ENCODE results near the gene COPZ1.
"Not testable (repeated sequence)": the region's sequence is repeated elsewhere in the genome, so short reads cannot be mapped to it uniquely, and the experiment has no call there.

Gene COPZ1, protein sequence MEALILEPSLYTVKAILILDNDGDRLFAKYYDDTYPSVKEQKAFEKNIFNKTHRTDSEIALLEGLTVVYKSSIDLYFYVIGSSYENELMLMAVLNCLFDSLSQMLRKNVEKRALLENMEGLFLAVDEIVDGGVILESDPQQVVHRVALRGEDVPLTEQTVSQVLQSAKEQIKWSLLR

DNA sequence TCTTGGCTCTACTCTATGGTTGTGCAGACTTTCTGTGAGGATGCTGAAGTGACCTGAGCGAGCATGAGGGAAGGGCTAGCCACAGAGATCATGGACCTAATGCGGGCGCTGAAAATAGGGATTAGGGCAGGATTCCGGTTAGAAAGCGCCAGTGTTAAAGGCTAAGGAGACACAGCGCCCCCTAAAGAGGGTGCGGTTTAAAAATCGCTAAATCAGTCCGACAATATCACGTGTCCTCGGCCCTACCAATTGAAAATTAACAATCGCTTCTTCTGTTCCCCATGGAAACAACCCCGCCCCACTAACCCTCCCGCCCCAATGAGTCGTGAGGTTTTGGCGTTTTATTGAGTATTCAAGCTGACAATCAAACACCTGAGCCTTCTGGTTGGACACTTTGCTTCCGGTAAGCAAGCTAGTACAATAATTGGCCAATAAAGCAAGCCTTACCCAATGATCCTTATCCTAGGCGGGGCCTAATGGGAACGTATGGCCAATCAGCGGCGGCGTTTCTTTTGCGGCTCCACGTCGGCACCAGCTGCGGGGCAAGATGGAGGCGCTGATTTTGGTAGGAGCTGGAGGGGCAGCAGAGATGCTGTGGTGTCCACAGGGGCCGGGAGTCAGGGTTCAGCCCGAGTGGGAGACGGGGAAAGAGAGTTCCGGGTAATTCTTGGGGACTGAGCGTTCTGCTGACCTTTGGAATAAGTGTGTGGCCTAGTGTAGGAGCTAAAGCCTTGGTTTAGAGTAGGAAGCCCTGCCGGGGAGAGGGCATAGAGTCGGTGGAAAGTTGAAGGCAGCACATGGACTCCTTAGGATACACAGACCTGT lies at the start of gene COPZ1:
TSS of gene COPZ1 (plus strand) at position 515 of the 825 bp plus-strand sequence. CDS start at position 548, 33 bp downstream.
- in situ Hi-C loops (cut with MboI; ENCODE audit: low sequenced_read_pairs): no loop called here

DNA sequence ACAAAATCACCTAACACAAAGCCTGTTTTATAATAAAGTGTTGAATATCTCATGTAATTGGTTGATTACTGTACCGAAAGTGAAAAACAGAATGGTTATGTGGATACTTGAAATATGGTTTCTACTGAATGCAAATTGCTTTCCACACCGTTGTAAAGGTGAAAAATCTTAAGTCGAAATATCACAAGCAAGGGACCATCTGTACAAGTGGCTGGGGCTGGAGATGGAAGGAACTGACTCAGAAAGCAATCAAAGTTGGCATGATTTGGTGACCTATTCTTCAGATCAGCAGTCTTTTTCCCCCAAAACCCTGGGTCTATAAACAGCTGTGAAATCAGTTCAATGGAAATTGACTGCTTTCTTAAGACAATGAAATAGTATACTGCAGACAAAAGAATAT lies 48.6 kb upstream of the COPZ1 start:
- in situ Hi-C loops (cut with MboI; ENCODE audit: low sequenced_read_pairs): no loop called here

DNA sequence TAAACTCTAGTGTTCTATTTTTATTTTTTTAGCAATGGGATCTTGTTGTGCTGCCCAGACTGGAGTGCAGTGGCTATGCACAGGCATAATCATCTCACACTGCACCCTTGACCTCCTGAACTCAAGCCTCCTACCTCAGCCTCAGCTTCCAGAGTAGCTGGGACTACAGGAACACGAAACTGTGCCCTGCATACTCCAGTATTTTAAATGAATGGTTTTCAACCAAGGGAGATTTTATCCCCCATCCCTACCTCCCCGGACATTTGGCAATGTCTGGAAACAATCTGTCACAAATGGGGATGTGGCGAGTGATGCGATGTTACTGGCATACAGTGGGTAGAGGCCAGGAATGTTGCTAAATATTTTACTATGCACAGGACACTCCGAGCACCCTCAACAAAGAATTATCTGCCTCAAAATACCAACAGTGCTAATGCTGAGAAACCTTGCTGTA lies 47.1 kb upstream of the COPZ1 start:
- in situ Hi-C loops (cut with MboI; ENCODE audit: low sequenced_read_pairs): no loop called here

DNA sequence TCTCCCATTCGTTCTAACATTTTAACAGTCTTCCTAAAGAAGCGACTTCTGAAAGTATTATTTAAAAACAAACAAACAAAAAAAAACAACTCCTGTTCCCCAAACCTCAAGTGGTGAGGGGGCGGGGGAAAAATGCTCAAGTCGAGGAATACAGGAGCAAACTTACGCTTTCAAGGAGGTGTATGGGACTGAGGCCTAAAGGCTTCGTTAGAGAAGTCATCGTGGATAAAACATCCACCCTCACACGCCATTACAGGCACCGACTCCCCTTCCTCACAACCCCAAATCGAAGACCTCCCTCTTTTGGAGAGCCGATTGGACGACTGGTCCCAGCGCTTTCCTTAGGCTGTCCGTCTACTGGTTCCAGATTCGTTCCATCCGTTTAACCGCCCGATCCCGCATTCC lies 45.7 kb upstream of the COPZ1 start:
- in situ Hi-C loops (cut with MboI; ENCODE audit: low sequenced_read_pairs): no loop called here

DNA sequence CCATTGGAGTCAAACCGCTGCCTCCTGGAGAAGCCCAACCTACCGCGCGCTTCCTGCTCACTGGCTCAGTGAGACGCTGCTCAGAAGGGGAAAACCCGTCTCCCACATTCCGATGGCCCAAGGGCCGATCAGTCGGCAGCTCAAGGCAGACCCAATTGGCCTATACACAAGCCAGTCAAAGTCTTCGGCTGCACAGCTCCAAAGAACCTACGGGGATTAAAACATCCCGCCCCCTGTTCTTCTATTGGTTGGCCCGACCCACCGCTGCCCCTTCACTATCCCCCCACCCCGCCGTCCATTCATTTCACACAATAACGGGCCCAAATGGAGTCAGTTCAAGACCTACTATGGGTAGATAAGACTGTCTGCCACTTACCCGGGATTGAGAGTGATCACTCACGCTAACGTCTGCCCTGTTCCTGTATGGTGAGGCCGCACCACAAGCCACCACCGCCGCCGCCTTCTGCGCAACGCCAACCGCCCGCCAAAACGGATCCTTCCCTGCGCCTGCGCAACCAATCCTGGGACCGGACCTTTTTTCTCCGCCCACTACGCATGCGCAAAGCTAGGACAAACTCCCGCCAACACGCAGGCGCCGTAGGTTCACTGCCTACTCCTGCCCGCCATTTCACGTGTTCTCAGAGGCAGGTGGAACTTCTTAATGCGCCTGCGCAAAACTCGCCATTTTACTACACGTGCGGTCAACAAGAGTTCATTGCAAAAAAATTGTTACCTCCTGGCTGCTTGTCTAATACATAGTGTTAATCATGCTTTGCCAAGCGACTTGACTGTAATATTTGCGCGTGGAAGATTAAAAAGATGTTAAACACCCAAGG lies 45.1 kb upstream of the COPZ1 start, which contains the start of gene CBX5:
TSS of gene CBX5 (minus strand) at position 491 of the 836 bp plus-strand sequence. CDS start 22,472 bp downstream, outside the sequence.
- in situ Hi-C loops (cut with MboI; ENCODE audit: low sequenced_read_pairs): no loop called here

DNA sequence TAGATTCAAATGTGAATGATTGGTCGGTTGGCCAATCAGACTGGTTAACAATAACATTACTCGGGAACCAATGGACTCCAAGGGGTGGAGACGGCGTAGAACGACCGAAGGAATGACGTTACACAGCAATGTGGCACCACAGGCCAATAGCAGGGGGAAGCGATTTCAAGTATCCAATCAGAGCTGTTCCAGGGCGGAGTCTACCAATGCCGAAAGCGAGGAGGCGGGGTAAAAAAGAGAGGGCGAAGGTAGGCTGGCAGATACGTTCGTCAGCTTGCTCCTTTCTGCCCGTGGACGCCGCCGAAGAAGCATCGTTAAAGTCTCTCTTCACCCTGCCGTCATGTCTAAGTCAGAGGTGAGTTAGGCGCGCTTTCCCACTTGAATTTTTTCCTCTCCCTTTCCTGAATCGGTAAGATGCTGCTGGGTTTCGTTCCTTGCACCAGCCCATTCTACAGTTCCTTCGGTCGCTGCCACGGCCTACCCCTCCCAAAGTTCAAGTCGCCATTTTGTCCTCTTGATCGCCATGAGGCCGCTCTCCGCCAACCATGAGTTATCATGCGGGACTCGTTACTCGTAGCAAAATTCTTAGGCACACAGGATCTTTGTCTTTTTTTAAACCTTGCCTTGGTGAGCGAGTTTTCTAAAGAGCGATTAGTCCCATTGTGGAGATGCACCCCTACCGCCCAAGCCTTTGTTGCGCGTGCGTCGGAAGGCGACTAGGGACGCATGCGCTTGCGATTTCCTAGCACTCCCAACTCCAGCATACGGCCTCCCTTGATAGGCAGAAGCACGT lies 44.3 kb upstream of the COPZ1 start, which contains the start of gene HNRNPA1:
TSS of gene HNRNPA1 (plus strand) at position 259 of the 793 bp plus-strand sequence. CDS start at position 341, 82 bp downstream.
- in situ Hi-C loops (cut with MboI; ENCODE audit: low sequenced_read_pairs): no loop called here

DNA sequence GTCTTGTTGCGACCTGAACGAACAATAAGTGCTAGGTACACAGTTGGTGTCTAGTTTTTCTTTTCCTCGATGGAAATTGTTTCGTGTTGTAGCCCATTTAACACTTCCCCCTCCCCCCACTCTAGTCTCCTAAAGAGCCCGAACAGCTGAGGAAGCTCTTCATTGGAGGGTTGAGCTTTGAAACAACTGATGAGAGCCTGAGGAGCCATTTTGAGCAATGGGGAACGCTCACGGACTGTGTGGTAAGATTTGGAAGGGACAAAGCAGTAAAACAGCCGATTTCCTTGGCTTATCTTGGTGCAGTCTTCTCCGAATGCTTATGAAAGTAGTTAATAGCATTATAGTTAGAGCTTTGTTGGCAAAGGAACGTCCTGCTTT lies 43.7 kb upstream of the COPZ1 start:
- in situ Hi-C loops (cut with MboI; ENCODE audit: low sequenced_read_pairs): not testable (repeated sequence)

DNA sequence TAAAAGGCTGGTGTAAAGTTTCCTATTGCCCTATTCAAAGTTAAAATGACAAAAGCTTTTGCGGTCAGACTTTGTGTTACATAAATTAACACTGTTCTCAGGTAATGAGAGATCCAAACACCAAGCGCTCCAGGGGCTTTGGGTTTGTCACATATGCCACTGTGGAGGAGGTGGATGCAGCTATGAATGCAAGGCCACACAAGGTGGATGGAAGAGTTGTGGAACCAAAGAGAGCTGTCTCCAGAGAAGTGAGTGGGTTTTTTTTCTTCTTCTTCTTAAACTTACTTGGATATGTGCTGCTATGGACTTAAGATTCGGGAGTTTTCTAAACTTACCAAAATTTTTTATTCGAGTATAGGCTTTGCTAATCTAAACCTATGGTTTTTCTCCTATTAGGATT lies 43.2 kb upstream of the COPZ1 start:
- in situ Hi-C loops (cut with MboI; ENCODE audit: low sequenced_read_pairs): not testable (repeated sequence)

DNA sequence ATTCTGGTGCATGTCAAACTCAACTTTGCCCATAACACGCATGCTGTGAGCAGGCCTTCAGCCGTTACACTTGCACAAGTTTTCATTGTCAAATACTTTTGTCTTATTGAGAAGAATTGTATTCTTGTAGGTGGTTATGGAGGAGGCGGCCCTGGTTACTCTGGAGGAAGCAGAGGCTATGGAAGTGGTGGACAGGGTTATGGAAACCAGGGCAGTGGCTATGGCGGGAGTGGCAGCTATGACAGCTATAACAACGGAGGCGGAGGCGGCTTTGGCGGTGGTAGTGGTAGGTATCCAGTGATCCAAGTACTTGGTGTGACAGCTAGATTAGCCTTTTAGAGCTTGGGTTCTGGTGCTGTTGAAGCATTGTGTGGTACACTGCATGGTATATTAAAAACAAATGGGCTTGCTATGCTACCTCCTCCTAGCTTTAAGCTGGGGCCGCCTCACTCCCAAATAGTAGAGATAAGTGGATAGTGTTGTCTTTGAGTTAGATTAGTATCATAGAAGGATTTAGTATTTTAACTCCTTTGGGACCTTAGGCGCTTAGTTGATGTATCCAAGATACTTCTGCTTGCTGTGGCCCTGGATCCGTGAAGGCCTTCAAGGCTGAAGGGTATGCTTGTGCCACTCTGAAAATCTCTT lies 41.9 kb upstream of the COPZ1 start:
- in situ Hi-C loops (cut with MboI; ENCODE audit: low sequenced_read_pairs): no loop called here

DNA sequence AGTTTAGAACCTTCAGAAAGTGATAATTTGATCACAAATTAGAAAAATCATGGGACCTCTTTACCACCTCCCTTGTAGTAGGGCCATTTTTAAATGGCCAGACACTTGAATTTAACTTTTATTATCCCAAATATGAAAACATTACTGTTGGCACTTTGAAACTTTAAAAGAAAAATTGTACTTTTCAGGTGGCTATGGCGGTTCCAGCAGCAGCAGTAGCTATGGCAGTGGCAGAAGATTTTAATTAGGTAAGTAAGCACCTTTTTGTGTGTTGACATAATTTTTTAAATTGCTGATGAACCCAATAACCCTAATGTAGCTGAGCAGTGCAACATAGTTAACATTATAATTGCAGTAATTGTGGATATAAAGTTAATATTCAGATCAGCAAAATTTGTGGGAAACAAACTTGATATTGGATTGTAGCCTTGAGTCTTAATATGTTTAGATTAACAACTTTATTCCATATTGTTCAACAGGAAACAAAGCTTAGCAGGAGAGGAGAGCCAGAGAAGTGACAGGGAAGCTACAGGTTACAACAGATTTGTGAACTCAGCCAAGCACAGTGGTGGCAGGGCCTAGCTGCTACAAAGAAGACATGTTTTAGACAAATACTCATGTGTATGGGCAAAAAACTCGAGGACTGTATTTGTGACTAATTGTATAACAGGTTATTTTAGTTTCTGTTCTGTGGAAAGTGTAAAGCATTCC lies 40.7 kb upstream of the COPZ1 start:
- in situ Hi-C loops (cut with MboI; ENCODE audit: low sequenced_read_pairs): not testable (repeated sequence)

DNA sequence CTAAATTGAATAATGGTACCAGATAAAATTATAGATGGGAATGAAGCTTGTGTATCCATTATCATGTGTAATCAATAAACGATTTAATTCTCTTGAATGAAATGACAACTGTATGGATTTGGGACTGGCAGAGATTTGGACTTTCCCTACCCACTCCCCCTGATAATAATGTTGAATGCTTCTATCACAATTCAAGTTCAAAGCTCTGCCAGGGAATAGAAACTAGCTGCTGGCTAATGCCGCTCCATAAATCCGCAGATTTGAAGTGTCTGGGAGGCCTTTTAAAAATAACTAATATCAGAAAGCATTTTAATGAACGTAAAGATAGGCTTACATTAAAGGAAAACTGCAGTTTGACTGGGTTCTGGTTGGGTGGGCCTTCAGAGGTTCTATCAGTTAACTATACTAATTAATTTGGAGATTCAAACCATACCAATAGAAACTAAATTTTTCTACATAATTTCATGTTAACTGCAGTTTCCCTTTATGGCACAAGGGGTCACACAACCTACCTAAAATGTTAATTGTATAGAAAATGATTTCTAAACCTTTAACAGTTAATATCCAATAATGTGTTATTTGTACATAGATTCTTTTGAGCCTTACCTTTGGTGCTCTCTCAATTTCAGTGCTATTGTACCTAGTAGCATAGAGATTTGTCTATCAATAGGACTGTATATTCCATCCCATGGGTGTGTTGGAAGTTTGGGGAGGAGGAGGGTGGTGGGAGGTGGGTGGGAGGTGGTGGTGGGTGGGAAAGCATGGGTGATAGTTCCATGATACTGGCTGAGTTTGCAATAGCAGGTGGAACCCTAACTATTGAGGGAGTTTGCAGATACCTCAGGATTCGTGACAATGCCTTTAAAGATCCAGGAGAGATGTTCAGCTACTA lies 39.5 kb upstream of the COPZ1 start:
- in situ Hi-C loops (cut with MboI; ENCODE audit: low sequenced_read_pairs): no loop called here

DNA sequence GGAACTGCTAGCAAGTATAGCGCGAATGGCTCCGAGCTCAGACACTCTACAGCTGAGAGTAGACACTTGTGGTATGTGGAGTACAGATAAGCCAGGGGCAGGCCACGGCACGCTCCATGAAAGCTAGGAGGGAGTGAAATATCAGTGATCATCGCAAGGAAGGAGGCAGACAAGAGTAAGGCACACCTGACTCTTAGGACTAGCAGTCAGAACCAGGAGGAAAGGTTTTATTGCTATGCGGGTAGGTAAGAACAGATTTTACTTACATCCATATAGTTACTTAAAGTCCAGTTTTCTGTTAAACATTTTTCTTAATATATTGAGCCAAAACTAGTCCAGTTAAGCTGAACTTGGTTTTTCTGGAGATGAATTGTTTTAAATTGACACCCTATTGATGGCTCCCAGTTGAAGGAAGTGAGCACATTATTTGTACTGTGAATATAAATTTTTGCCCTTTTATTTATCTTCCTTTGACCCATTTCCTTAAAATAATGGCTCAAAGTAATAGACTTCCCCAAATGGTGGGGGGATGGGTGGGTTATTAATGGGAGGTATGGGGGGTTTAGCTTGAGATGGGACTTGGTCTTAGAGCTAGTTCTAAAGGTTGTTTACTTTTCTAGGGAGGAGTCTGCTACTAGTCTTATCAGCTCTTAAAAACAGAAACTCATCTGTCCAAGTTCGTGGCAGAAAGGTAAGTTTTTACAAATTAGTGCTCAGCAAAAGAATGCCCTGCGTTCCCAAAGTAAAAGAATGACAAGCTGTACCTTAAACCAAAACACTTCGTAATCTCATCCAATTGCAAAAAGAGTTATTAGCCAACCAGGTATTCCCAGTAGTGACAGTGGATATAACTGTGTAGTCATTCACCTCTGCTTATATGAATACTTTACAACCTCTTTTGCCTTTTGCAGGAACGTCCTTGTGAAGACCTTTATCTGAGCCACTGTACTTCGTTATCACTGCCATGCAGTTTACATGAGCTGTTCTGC lies 38.6 kb upstream of the COPZ1 start:
- in situ Hi-C loops (cut with MboI; ENCODE audit: low sequenced_read_pairs): no loop called here

DNA sequence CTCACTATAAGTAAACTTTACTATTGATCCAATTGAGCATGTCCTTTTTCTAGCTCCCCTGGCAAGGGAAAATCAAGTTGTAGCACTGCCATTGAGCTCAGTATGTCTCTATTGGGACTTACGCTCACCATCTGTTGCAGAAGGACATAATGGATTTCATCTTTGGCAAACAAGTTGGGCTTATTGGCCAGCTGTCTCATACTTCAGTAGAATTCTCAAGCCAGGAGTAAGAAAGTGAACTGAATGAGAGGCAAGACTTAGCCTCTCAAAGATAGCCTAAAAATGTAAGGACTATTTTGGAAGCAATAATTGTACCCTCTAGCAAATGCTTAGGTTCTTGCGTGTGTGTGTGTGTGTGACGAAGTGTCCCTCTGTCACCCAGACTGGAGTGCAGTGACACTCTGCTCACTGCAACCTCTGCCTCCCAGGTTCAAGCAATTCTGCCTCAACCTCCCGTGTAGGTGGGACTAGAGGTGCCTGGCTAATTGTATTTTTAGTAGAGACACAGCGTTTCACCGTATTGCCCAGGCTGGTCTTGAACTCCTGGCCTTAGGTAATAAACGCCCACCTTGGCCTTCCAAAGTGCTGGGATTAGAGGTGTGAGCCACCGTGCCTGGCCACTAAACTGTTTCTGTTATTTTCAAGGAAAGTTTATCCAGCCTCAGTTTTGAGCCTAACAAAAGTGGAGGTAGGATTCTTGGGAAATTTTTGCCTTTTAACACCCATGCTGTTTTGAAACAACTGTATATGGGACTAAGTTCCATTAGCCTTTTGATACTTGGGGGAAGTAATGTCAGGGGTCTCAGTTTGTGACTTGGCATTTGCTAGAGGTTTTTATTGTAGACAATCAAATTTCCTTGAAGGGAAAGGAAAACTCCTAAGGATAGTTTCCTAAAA lies 37.4 kb upstream of the COPZ1 start:
- in situ Hi-C loops (cut with MboI; ENCODE audit: low sequenced_read_pairs): no loop called here

DNA sequence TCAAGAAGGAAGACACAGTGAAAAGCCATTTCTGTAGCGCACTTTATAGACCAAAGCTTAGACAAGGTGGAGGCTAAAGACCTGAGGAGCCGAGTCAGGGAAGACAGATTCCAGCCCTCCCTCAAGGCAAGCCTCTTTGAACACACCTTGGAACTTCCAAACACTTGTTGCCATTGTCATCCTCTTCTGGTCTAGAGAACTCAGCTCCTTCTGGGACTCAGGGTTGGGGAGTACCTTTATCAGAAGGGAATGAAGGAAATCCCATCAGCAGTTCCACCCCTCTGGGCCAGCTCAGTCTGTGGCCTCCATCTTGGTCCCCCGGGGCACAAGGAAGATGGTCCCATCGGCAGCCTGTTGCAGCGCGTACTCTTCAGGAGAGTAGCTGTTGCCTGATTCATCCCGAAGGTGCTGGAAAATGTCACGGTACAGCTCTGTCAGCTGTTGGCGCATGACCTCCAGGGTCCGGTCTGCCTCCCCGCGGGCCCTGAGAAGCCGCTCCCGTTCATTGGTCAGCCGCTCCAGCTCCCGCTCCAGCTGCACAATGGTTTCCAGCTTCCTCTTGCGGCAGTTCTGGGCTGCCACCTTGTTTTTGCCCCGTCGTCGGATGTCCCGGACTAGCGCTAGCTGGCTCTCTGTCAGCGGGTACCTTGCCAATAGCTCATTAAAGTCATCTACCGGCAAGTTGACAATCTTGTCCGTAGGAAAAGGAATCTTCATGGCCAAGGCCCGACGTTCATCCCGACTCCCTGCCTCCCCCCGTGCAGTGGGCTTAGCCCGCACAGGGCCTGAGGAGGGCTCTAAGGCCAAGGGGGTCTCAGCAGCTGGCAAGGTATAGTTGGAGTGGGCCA lies 32.6 kb upstream of the COPZ1 start:
- in situ Hi-C loops (cut with MboI; ENCODE audit: low sequenced_read_pairs): no loop called here

DNA sequence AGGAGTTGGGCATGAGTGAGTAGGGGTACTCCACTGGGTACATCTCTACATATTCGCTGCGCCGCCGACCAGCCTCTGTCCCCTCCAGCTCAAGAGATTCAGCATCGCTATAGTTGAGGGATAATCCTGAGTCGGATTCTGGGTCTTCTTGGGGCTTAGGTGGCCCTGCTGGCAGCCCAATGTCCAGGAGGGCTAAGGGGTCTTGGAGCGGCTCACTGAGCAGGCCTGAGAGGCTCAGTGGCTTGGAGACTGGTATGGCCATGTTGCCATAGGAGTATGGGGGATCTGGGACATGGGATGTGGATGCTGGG lies 32.0 kb upstream of the COPZ1 start:
- in situ Hi-C loops (cut with MboI; ENCODE audit: low sequenced_read_pairs): no loop called here

Data from HL-60/S4 treated with retinoic acid at 250 ng/mL for 4 days and 3 days (cell line).